GM18505 (cell line): ENCODE results near the gene DGCR6.
"Not testable (repeated sequence)": the region's sequence is repeated elsewhere in the genome, so short reads cannot be mapped to it uniquely, and the experiment has no call there.

ENCODE experiments used
- ATAC-seq: cut with Tn5 transposase; IDR thresholded peaks from one replicate; pipeline ENCODE4 v1.9.1; 2021; ENCODE audit not compliant: unreplicated experiment
- POLR2A ChIP-seq: IDR thresholded peaks from 4 replicates; pipeline ENCODE4 v1.6.1; 2011; ENCODE audit warnings: borderline replicate concordance; ENCODE audit not compliant: insufficient read depth, insufficient read length; ENCODE audit errors: extremely low read depth

DGCR6 gene

GRCh38 chr22:18925368-18926064 is 19.4 kb downstream of the DGCR6 start:
- no peak for ATAC-seq
- TF ChIP-seq POLR2A = no peak

GRCh38 chr22:18927020-18927419 is 20.9 kb downstream of the DGCR6 start:
- TF ChIP-seq POLR2A = no peak
- ATAC-seq = no peak

- ATAC-seq = no peak
Observed at GRCh38 chr22:18927573-18927972, 21.5 kb downstream of the DGCR6 start.

GRCh38 chr22:18929459-18929858 is 23.3 kb downstream of the DGCR6 start:
- no peak for ATAC-seq
- no peak for TF ChIP-seq POLR2A

More at GRCh38 chr22:18927573-18927972, 21.5 kb downstream of the DGCR6 start:
- no peak for TF ChIP-seq POLR2A

GRCh38 chr22:18931905-18932652 is 26.0 kb downstream of the DGCR6 start:
- TF ChIP-seq POLR2A = no peak
- ATAC-seq = no peak

GRCh38 chr22:18933914-18934313 is 27.8 kb downstream of the DGCR6 start:
- TF ChIP-seq POLR2A = no peak
- no peak for ATAC-seq

- not testable (repeated sequence) for ATAC-seq
Observed at GRCh38 chr22:18934688-18935087, 28.6 kb downstream of the DGCR6 start.

- TF ChIP-seq POLR2A = no peak
- ATAC-seq = no peak
Observed at GRCh38 chr22:18935889-18936529, 29.9 kb downstream of the DGCR6 start, which contains the start of gene PRODH. Gene PRODH, minus strand, starts transcription at chr22:18936293. Its CDS starts 6 bp downstream, at chr22:18936287.

GRCh38 chr22:18938691-18939090 is 32.6 kb downstream of the DGCR6 start:
- ATAC-seq = not testable (repeated sequence)

- ATAC-seq = not testable (repeated sequence)
Observed at GRCh38 chr22:18947105-18947504, 41.0 kb downstream of the DGCR6 start.

GRCh38 chr22:18947905-18948304 is 41.8 kb downstream of the DGCR6 start:
- ATAC-seq = no peak
- TF ChIP-seq POLR2A = no peak

- TF ChIP-seq POLR2A = no peak
- no peak for ATAC-seq
Observed at GRCh38 chr22:18950141-18950540, 44.0 kb downstream of the DGCR6 start.

GRCh38 chr22:18952022-18952421 is 45.9 kb downstream of the DGCR6 start:
- TF ChIP-seq POLR2A = no peak
- ATAC-seq = no peak

GRCh38 chr22:18953128-18953527 is 47.0 kb downstream of the DGCR6 start:
- not testable (repeated sequence) for ATAC-seq

GRCh38 chr22:18954303-18954989 is 48.3 kb downstream of the DGCR6 start:
- peak; percentile 47 for ATAC-seq
